Measurements from ENCODE around the gene ISLR. TPM values are rescaled to one million over a fixed set of nuclear protein-coding genes. Genes with fewer than 3 reads are reported as not detected.
A peak's percentile ranks its signal among the peaks of the same experiment; 100 is the strongest.

ISLR gene
- total and polyA plus RNA-seq, 9 of the 15 experiments (the other 6 are each of a cell fraction or from before 2014, with no cell fraction given), result not detected

DNA sequence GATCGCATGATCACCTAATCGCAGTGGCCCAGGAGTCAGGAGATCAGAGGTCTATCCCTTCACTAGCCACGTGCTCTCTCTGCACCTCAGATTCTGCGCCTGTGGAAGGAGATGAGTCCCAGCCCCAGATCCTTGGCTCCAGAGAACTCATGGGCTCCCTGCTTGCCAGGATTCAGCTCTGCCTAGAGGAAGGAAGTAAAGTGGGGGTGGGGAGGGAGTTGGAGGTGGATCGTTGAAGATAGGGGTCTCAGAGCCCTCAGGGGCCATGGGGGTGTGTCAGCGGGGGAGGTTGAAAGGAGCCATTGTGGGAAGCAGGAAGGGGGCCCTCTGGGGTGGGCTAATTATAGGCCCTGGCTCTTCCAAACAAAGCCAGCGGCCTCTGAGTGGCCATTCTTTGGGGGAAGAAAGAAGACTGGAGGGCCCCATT lies 40.4 kb downstream of the ISLR start (continued):
- TF ChIP-seq, protein P1, sequence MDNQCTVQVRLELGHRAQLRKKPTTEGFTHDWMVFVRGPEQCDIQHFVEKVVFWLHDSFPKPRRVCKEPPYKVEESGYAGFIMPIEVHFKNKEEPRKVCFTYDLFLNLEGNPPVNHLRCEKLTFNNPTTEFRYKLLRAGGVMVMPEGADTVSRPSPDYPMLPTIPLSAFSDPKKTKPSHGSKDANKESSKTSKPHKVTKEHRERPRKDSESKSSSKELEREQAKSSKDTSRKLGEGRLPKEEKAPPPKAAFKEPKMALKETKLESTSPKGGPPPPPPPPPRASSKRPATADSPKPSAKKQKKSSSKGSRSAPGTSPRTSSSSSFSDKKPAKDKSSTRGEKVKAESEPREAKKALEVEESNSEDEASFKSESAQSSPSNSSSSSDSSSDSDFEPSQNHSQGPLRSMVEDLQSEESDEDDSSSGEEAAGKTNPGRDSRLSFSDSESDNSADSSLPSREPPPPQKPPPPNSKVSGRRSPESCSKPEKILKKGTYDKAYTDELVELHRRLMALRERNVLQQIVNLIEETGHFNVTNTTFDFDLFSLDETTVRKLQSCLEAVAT (IDR thresholded peaks at IDR 0.05), result no peak
- TF ChIP-seq ZNF263 (CRISPR knock-in tag; IDR thresholded peaks at IDR 0.05; ENCODE audit: borderline replicate concordance), result no peak
- no peak for TF ChIP-seq HDAC3 (IDR thresholded peaks at IDR 0.05; ENCODE audit: borderline replicate concordance, partially characterized antibody)
- TF ChIP-seq, protein P2, sequence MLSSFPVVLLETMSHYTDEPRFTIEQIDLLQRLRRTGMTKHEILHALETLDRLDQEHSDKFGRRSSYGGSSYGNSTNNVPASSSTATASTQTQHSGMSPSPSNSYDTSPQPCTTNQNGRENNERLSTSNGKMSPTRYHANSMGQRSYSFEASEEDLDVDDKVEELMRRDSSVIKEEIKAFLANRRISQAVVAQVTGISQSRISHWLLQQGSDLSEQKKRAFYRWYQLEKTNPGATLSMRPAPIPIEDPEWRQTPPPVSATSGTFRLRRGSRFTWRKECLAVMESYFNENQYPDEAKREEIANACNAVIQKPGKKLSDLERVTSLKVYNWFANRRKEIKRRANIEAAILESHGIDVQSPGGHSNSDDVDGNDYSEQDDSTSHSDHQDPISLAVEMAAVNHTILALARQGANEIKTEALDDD (IDR thresholded peaks at IDR 0.05), result no peak
- TF ChIP-seq, protein P3, sequence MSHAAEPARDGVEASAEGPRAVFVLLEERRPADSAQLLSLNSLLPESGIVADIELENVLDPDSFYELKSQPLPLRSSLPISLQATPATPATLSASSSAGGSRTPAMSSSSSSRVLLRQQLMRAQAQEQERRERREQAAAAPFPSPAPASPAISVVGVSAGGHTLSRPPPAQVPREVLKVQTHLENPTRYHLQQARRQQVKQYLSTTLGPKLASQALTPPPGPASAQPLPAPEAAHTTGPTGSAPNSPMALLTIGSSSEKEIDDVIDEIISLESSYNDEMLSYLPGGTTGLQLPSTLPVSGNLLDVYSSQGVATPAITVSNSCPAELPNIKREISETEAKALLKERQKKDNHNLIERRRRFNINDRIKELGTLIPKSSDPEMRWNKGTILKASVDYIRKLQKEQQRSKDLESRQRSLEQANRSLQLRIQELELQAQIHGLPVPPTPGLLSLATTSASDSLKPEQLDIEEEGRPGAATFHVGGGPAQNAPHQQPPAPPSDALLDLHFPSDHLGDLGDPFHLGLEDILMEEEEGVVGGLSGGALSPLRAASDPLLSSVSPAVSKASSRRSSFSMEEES (CRISPR knock-in tag; IDR thresholded peaks at IDR 0.05), result no peak
- TF ChIP-seq ZNF507 (tag; conservative IDR thresholded peaks at IDR 0.05), result no peak
- TF ChIP-seq ARHGAP35 (IDR thresholded peaks at IDR 0.05; ENCODE audit: partially characterized antibody), result no peak
- TF ChIP-seq, protein P4, sequence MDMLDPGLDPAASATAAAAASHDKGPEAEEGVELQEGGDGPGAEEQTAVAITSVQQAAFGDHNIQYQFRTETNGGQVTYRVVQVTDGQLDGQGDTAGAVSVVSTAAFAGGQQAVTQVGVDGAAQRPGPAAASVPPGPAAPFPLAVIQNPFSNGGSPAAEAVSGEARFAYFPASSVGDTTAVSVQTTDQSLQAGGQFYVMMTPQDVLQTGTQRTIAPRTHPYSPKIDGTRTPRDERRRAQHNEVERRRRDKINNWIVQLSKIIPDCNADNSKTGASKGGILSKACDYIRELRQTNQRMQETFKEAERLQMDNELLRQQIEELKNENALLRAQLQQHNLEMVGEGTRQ (CRISPR knock-in tag; IDR thresholded peaks at IDR 0.05), result no peak
- TF ChIP-seq ZSCAN29 (IDR thresholded peaks at IDR 0.05), result no peak
- TF ChIP-seq JUN (IDR thresholded peaks at IDR 0.05; ENCODE audit: borderline replicate concordance, low read depth, low read length), result no peak
- TF ChIP-seq JUN (CRISPR knock-in tag; IDR thresholded peaks at IDR 0.05; ENCODE audit: borderline replicate concordance), result no peak
- no peak for TF ChIP-seq MECOM (CRISPR knock-in tag; IDR thresholded peaks at IDR 0.05)
- TF ChIP-seq ZNF764 (CRISPR knock-in tag; IDR thresholded peaks at IDR 0.05; ENCODE audit: low read depth), result no peak
- TF ChIP-seq ZFX (CRISPR knock-in tag; IDR thresholded peaks at IDR 0.05), result peak; percentile 45
- TF ChIP-seq KLF16 (IDR thresholded peaks at IDR 0.05), result no peak
- TF ChIP-seq, protein P5, sequence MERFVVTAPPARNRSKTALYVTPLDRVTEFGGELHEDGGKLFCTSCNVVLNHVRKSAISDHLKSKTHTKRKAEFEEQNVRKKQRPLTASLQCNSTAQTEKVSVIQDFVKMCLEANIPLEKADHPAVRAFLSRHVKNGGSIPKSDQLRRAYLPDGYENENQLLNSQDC (CRISPR knock-in tag; IDR thresholded peaks at IDR 0.05), result no peak
- TF ChIP-seq C11orf30 (IDR thresholded peaks at IDR 0.05; ENCODE audit: low read depth), result no peak
